GM21390 (cell line): ENCODE results near the gene TMEM119.
"Not testable (repeated sequence)": the region's sequence is repeated elsewhere in the genome, so short reads cannot be mapped to it uniquely, and the experiment has no call there.

Source experiments
- ATAC-seq: cut with Tn5 transposase; IDR thresholded peaks from one replicate; pipeline ENCODE4 v1.9.1; 2021; ENCODE audit not compliant: unreplicated experiment

TMEM119 gene

DNA sequence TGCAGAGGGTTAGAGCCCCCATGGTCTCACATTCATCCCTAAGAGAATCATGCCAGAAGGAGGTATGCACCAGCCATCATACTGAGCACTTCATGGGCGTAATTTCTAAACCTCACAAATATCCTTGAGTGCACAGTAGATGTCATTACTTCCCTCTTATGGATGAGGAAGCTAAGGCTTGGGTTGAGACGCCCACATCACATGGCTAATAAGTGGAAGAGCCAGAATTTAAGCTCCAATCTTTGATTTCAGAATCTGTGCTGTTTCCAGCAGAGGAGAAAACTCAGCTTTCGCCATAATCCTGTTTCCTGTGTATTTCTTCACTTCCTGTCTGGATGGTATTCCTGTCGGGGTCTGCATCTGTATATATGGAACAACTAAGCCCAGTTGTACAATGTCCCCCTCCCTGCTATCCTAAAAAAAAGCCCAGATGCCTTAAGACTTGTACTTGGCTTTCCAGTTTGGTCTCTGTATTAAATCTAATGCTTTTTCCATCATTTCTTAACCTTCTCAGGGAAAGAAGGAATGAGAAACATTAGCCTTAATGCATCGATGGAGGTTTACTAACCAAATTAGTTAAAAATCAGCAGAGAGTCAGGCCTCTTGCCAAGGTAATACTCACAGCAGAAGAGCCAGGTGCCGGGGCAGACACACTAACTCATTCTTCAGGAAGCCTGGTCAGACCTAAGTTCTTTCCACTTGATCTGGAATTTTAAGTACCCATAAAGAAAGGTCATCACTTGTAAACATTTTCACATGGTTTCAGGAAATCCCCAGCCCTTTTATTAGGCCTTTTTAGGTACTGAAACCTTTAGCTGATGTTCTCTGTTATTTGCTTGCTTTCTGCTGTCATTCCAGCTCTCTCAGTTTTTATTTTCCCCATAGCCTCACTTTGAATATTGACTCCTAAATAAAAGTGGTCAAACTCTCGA is 30.2 kb downstream of the TMEM119 start:
- ATAC-seq = no peak

DNA sequence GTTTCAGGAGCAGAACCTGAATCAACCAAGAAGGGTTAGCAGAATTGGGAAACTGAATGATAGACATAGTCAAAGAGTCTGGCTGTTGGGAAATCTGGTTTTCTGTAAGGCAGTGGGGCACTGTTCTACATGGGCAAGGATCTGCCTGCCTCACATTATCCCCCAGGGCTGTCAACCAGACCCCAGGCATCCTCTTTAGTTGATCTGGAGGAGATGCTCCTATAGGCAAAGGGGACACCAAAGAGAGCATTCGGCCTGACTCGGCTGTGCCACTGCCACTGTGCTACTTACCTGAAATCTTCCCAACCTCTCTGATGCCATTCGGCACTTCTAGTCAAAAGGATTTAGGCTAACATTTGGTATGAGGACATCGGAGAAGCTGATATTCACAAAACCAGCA is 31.4 kb downstream of the TMEM119 start:
- no peak for ATAC-seq

DNA sequence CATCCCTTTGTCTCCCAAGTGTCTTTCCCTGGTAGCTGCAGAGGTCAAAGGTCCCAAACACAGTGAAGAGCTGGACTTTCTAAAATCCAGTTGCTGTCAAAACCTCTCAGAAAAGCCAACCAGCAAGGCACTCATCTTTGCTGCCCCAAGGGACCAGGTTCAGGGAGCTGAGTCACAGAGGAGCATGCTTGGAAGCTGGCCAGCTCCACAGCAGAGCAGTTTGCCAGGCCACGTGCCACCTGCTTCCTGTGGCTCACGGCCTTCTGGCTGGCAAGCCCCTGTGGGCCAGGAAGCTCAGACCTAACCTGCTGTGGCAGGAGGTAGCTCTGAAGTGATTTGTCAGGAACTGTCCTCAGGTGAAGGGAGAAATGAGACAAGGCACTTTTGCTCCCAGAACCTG is 31.9 kb downstream of the TMEM119 start:
- no peak for ATAC-seq

DNA sequence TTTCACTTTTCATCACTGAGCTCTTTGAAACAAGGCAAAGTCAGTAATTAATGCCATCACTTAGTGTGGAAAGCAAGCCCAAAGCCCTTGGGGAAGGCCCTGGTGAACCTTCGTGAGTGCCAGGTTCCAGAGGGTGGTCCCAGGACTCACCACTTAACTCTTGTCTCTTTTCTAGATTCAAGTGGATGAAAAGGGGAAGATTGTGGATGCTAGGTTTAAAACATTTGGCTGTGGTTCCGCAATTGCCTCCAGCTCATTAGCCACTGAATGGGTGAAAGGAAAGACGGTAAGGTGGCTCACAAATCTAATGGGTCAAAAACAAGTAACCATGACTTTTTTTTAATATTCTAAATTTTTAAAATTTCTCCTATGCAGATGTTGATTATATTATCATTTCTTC is 32.7 kb downstream of the TMEM119 start:
- no peak for ATAC-seq

DNA sequence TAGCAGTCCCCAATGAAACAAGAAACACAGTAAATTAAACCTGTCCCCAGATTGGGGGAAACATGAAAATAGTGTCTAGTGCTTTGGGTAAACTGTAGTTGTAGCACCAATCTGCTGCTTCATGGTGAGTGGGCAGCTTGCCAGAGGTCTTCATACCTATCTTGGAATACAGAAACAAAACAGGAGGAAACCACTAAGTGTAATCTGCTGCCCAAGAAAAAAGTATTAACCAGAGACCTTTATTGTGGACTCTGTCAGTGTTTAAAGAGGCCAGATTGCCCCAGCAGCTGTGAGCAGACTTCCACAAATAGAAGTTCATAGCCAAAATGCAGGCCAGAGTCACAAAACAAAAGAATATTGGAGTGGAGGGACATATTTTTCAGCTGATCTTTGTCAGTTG is 33.2 kb downstream of the TMEM119 start:
- no peak for ATAC-seq

DNA sequence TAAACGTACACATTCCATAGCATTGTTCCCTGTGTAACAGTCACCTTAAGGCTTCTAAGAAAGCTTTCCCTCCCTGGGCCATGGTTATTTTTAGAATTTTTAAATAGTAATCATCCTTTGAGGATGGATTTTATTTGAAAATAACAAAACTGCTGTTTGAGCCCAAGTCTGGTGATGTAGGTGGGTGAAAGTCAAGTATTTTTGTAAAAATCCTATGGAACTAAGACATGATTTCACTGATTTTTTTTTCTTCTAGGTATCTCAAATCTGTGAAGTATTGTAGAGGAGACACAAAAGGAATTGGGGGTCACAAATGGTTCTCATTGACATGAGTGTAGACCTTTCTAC is 34.1 kb downstream of the TMEM119 start:
- ATAC-seq = no peak

DNA sequence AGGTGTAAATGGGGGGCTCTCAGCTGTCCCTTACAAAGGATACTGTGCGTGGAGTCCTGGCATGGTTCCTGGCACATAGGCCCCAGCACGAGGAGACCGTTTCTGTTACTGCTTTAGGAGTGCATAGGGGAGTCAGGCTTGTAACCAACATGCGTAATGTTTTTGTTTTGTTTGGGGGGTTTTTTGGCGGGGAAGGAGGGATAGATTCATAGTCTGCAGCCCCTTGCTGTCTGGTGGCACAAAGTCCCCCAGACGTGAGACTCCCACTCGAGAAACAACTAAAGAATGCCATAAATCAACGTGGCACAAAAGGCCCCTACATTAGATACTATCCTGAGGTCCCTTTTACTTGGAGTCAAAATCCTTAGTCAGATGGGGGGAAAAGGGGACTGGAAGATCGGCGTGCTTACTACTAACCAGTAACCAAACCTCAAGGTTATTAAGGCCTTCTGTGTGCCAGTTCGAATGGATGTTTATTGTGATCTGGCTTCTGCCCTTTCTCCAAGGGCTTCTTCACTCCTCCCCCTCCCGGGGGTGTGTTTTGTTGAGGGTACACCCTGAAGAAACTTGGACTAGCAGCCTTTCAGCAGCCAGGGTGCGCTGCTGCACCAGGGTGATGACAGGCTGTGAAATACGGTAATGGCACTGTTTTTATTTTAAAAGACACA is 34.6 kb downstream of the TMEM119 start:
- ATAC-seq = peak; percentile 33

DNA sequence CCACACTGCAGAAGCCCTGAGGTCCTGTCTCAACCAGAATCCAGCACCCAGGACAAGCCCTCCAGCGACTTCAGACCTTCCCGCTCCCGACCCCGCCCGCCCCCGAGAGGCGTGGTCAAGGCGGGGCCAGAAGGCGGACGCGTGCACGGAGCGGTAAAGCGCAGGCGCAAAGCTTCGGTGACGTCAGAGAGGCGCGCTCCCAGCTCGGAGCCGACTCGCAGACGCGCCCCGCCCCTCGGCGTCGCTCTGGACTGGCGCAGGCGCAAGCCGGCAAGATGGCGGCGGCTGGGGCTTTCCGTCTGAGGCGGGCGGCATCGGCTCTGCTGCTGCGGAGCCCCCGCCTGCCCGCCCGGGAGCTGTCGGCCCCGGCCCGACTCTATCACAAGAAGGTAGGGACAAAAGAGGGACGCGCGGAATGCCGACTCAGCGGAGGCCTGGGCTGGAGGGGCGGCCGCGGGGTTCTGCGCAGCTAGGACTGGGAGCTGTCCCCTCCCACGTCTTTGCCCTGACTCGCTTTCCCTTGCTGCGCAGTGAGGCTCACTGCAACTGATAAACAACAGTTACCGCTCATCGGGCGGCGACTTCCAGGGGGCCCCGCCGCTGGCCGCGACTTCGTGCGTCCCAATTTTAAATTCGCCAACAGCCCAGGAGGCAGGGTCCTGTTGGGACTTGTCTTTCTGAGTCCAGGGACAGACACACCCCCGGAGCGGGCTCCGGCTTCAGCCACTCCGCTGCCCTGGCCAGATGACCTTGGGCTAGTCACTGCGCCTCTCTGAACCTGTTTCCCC is 35.3 kb downstream of the TMEM119 start, which contains the start of gene ISCU:
Gene ISCU, plus strand, starts transcription at position 249 of the 788 bp plus-strand sequence. Its CDS starts 27 bp downstream, at position 276.
- ATAC-seq = peak; percentile 49

DNA sequence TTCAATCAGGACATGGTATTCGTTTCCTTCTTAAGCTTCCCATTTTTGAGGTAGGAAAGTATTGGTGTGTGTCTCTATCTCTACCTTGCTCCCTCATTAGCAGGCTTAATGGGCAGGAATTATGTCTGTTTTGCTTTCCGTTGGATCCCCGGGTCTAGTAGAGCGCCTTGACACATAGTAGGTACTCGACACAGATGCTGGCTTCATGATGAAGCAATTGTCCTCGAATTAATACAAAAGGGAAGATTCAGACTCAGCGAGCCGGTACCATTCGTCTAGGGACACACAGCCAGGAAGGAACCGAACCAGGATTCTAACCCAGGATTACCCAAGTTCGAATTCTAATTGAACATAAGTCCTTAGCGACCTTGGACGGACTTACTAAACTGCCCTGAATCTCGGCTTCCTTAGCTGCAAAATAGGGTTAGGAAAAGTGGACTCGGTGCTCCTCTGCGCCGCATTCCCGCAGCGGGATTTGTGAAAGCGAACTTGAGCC is 36.0 kb downstream of the TMEM119 start:
- no peak for ATAC-seq

DNA sequence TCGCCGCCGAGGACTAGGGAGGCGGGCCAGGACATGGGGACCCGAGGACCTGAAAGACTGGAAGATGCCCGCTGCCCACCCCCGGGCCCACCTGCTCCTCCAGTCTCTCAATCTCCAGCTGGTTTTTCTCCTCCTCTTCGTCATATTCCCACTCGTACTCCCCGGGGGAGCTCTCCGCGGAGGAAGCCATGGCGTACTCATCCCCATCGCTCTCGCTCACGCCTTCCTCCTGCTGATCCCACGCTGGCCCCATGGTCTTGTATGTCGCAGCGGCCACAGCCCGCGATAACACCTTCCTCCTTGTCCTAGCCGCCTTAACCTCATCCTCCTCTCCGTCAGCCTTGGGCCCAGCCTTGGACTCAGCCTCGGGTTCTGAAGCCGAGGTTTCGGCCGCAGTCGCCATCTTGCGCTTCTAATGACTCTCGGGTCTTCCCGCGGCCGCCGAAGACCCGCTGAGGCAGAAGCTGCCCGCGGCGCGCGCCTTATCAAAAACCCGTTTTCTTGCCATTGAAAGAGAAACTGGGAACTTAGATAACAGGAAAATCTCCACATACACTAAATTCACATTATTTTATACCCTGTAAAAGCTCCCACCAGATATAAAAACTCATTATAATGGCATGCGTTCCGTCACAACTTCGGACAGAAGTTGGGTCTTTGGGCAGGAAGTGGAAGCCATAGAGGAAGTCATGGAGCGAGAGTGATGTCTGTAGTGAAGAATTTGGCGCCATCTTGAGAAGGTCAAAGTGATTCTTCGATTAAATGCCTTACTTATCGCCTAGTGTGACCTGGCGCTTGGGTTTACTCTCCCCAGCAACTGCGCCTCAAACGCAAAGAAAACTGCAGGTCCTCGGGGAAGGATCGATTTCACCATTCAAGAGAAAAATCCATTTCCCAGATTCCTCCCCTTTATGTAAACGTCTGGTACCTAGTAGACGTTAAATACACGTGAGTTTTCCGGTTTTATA is 36.8 kb downstream of the TMEM119 start, which contains the start of gene SART3:
Gene SART3, minus strand, starts transcription at position 422 of the 968 bp plus-strand sequence. Its CDS starts 19 bp downstream, at position 403.
- peak; percentile 34 for ATAC-seq

DNA sequence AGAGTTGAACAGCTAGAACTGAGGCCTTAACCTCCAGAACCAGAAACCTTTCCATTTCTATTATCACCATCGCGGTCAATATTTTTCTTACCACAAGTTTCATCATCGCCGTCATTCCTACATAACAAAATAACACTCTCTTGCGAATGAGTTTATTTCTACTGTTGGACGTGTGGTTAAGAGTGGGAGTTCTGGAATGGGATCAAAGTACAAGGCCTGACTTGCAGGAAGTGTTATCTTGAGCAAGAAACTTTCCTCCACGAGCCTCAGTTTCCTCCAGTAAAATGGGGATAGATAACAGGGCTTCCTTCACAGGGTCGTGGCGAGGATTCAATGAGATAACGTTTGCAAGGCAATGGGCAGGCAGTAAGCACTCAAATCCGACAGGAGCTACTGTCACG is 37.6 kb downstream of the TMEM119 start:
- ATAC-seq = no peak

DNA sequence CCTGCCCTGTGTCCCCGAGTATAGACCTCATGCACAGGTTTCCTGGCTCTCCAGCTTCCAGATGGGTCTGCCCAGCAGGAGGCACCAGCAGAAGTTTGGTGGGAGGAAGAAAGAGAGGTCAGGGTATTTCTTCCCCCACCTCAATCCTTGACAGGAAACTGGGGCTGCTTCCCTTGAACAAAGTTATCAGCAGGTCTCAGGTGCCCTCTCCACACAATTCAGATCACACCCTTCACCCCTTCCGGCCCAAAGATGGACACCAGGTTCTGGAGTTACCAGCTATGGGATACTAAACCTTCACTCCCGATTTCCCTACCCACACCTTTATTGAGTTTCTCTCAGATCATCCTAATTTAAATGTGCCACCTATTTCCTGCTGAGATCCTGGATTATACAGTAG is 38.1 kb downstream of the TMEM119 start:
- ATAC-seq = no peak

DNA sequence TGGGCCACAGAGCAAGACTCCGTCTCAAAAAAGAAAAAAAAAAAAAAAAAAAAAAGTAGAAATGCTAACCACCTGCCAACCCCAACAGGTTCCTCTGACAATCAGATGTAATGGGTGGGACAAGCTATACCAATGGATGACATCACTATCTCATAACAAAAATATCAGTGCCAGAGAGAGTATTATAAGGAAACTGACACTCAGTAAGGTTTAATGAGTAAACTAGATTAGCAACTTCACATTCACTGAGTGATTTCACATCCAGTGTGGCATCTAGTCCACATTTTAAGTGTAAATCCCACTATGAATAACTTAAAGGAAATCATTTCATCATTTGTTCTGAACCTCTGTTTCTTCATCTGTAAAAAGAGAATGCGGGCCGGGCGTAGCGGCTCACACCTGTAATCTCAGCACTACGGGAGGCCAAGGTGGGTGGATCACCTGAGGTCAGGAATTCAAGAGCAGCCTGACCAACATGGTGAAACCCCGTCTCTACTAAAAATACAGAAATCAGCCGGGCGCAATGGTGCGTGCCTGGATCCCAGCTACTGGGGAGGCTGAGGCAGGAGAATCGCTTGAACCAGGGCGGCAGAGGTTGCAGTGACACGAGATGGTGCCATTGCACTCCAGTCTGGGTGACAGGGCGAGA is 38.8 kb downstream of the TMEM119 start:
- no peak for ATAC-seq

DNA sequence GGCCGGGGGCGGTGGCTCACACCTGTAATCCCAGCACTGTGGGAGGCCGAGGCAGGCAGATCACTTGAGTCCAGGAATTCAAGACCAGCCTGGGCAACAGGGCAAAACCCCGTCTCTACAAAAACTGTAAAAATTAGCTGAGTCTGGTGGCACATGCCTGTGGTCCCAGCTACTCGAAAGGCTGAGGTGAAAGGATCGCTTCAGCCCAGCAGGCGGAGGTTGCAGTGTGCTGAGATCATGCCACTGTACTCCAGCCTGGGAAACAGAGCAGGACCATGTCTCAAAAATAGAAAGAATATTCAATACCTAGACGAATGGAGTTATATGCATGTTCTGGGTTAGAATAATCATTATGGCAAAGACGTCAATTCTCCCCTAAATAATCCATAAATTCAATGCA is 42.5 kb downstream of the TMEM119 start:
- ATAC-seq = not testable (repeated sequence)

DNA sequence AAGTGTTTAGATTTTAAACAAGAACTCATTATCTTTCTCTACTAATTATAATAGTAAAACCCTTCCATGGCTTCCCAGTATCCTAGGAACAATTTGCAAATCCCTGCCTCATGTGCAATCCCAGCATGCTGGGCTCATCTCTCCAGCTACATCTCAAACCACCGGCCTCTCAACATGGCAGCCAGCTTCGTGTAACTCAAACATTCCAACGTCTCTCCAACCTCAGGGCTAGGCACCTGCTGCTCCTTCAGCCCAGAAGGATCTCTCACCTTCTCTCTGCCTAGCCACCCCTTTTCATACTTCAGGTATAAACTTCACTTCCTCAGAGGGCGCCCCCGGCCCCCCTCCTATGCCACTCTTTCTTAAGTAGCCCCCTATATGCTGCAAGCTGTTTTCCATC is 44.1 kb downstream of the TMEM119 start:
- ATAC-seq = no peak

DNA sequence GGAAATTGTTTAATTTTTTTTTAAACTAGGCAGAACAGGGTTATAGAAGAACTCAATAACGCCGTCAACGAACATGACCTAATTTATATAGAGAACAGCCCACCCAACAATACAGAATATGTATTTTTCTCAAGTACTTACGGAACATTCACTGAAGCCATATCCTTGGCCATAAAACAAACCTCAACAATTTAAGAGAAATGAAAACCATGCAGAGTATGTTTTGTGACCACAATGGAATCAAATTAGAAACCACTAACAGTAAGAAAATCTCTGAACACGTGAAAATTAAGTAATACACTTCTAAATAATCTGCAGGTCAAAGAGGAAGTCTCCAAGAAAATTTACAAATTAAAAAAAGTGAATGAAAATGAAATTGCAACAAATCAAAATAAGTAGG is 46.3 kb downstream of the TMEM119 start:
- no peak for ATAC-seq

DNA sequence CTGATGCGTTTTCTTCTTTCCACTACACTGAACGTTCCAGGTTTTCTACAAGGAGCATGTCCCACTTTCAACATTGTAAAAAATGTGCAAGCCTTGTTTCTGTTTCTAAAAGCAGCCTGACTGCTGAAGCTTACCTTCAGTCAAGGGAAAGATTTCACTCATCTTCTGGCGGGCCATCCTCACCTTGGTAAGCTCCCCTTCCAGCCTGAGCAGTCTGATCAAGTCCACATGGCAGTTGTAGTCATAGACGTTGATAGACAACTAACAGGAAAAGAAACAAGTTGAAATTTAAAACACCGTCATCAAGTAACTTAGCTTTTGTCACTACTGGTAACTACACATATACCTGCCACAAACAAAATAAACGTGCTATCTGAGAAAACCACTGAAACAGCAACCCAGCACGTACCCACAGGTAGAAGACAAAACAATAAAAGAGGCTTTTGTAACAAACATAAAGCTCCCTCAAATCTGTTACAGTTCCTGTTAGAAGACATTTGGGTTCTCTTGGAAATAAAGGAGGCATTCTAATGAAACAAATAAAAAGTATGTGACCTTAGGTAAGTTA is 48.8 kb downstream of the TMEM119 start:
- no peak for ATAC-seq

DNA sequence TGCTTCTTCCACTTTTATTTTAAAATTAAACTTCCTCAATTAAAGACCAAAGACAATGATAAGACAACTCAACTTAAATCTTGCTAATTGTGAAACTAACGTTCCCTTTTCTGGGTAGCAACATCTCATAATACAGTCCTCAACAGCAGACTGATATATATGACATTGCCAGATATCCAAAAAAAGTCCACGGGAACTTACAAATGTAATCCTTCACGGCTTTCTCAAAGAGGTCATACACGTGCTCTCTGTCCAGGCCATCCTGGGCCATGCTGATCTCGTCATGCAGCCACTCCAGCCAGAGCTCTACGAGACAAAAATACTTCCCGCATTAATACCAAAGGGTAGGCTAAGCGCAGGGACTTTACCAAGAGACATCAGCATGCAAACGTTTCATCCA is 50.2 kb downstream of the TMEM119 start:
- ATAC-seq = no peak

DNA sequence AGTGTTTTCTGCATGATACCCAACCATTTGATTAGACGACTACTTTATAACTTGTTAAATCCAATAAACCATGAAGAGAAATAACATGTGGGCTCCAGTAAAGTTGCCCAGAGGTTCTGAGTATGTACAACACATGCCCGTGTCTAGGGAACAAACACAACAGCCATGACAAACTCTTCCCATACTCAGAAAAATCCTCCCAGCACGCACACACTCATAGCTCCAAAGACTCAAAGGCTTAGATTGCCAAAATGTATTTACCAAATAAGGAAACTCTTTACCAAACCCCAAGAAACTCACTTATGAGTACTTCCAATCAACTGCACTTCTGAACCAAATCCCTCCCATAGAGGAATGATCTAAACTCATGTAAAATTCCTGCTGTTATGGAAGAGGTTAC is 54.2 kb downstream of the TMEM119 start:
- no peak for ATAC-seq
